NOMO-1 treated with dmso at 0.1 percent for 144 hours (cell line): Measurements from ENCODE around the gene ACTR5.
"Not testable (repeated sequence)": the region's sequence is repeated elsewhere in the genome, so short reads cannot be mapped to it uniquely, and the experiment has no call there.

Experiments
- DNase-seq: peaks from one replicate; lab custom pipeline; 2025; ENCODE audit not compliant: unreplicated experiment; lab: John Stamatoyannopoulos, UW

The ACTR5 gene

GRCh38 chr20:38804682-38805501 is 56.6 kb downstream of the ACTR5 start:
- peak; percentile 42 for DNase-seq

GRCh38 chr20:38805502-38805957 is 57.3 kb downstream of the ACTR5 start, which contains the start of gene PPP1R16B:
PPP1R16B (plus strand) TSS chr20:38805697; CDS start chr20:38835926, 30,229 bp downstream.
- DNase-seq: peak; percentile 42

- DNase-seq: no peak
Measured at GRCh38 chr20:38805958-38806854, 57.9 kb downstream of the ACTR5 start.

GRCh38 chr20:38806855-38807655 is 58.8 kb downstream of the ACTR5 start:
- no peak for DNase-seq

GRCh38 chr20:38809942-38810341 is 61.7 kb downstream of the ACTR5 start:
- DNase-seq: no peak

GRCh38 chr20:38810926-38811630 is 62.8 kb downstream of the ACTR5 start:
- DNase-seq: no peak

- no peak for DNase-seq
Measured at GRCh38 chr20:38811769-38812168, 63.5 kb downstream of the ACTR5 start.

- no peak for DNase-seq
Measured at GRCh38 chr20:38812182-38812581, 63.9 kb downstream of the ACTR5 start.

GRCh38 chr20:38812709-38813573 is 64.7 kb downstream of the ACTR5 start:
- DNase-seq: no peak

GRCh38 chr20:38813574-38813962 is 65.3 kb downstream of the ACTR5 start:
- not testable (repeated sequence) for DNase-seq

- DNase-seq: no peak
Measured at GRCh38 chr20:38815446-38815845, 67.2 kb downstream of the ACTR5 start.

- no peak for DNase-seq
Measured at GRCh38 chr20:38818113-38819065, 70.1 kb downstream of the ACTR5 start.
